Endodermal cell (in vitro differentiated cells): ENCODE measurements around the gene KLF5. TPM values are rescaled to one million over a fixed set of nuclear protein-coding genes. Genes with fewer than 3 reads are reported as not detected.
A peak's percentile ranks its signal among the peaks of the same experiment; 100 is the strongest.

ENCODE experiments used
- DNase-seq: peaks from one replicate; pipeline ENCODE4 v3.0.0-alpha.2; 2017
- H3K27ac ChIP-seq: 2 replicates; pipeline ENCODE4 v1.5.1; 2013; ENCODE audit warnings: mild to moderate bottlenecking, low read depth, low read length, moderate library complexity
- H3K27me3 ChIP-seq: 2 replicates; pipeline ENCODE4 v1.6.1; 2013; ENCODE audit warnings: mild to moderate bottlenecking, low read length, moderate library complexity; ENCODE audit not compliant: insufficient read depth, control insufficient read depth, poor library complexity, severe bottlenecking
- H3K36me3 ChIP-seq: 2 replicates; pipeline ENCODE4 v1.7.0; 2013; ENCODE audit warnings: mild to moderate bottlenecking, low read length, moderate library complexity; ENCODE audit not compliant: control insufficient read depth, insufficient read depth
- H3K4me1 ChIP-seq: one replicate; pipeline ENCODE4 v1.7.0; 2013; ENCODE audit warnings: low read length; ENCODE audit not compliant: control insufficient read depth, insufficient read depth
- H3K4me3 ChIP-seq: 2 replicates; pipeline ENCODE4 v1.5.1; 2013; ENCODE audit warnings: mild to moderate bottlenecking, low read length, moderate library complexity
- H3K9ac ChIP-seq: 2 replicates; pipeline ENCODE4 v1.6.1; 2013; ENCODE audit warnings: mild to moderate bottlenecking, low read length, moderate library complexity; ENCODE audit not compliant: poor library complexity, severe bottlenecking; ENCODE audit errors: extremely low read depth
- H3K9me3 ChIP-seq: 2 replicates; pipeline ENCODE4 v1.6.1; 2013; ENCODE audit warnings: mild to moderate bottlenecking, low read length, moderate library complexity; ENCODE audit not compliant: control insufficient read depth
- H3K27ac Mint-ChIP-seq: 2 replicates; pipeline ENCODE4 v1.8.0; 2020; ENCODE audit warnings: mixed read lengths
- H3K27me3 Mint-ChIP-seq: 2 replicates; pipeline ENCODE4 v1.8.0; 2021; ENCODE audit warnings: mild to moderate bottlenecking, mixed read lengths; ENCODE audit not compliant: insufficient read depth
- H3K36me3 Mint-ChIP-seq: 2 replicates; pipeline ENCODE4 v1.8.0; 2020; ENCODE audit warnings: low read depth, mixed read lengths
- H3K4me1 Mint-ChIP-seq: 2 replicates; pipeline ENCODE4 v1.8.0; 2020; ENCODE audit warnings: mixed read lengths
- H3K4me3 Mint-ChIP-seq: 2 replicates; pipeline ENCODE4 v1.8.0; 2020; ENCODE audit warnings: mild to moderate bottlenecking, moderate library complexity, mixed read lengths
- H3K9me3 Mint-ChIP-seq: 2 replicates; pipeline ENCODE4 v1.8.0; 2020; ENCODE audit warnings: mild to moderate bottlenecking, mixed read lengths
- CTCF ChIP-seq: fragments of 200-600 bp; sonication (generic); conservative IDR thresholded peaks from 2 replicates; pipeline ENCODE4 v1.5.0; 2021; ENCODE audit warnings: antibody characterized with exemption, mild to moderate bottlenecking
- WGBS, 2 experiments: methylation state at CpG; one replicate each; pipeline versions ENCODE4 v1.1.5 to v1.1.7; 2013; ENCODE audit warnings: missing lambda C conversion rate in 2 of 2, mixed read lengths in 1 of 2; ENCODE audit not compliant: insufficient coverage in 1 of 2, insufficient read length in 1 of 2; 5-methylcytosine and 5-hydroxymethylcytosine counted together
- total RNA-seq, 2 donors: library from RNA; stranded (reverse); fragmentation: NEBNext Ultra II Directional in 1 of 2; extraction: Animal tissue kit (Norgen Biotek cat#: 25700) in 1 of 2; gene quantifications; 2 replicates in 1 of 2; 3 replicates in 1 of 2; pipeline ENCODE4 v1.2.1, GENCODE V29; 2021

The KLF5 gene
- total RNA-seq, 2 donors from 2014 or later, result 39.6 to 41.1 TPM

- Mint-ChIP-seq H3K4me3 (no peak overlapping the region), H3K9me3 (no peaks in the 10 kb centered on the region), H3K36me3 (peaks cover under 1% of the 10 kb centered on the region), H3K27me3 (no peaks in the 10 kb centered on the region), H3K27ac (no peak overlapping the region), H3K4me1 (peaks cover 6% of the 10 kb centered on the region)
- no peak overlapping the region for H3K27ac ChIP-seq
- H3K9me3 ChIP-seq, result no peaks in the 10 kb centered on the region
- DNase-seq, result no peak
- H3K36me3 ChIP-seq, result no peaks in the 10 kb centered on the region
- no peak overlapping the region for H3K9ac ChIP-seq
- TF ChIP-seq CTCF, result no peak
- 89 to 90% methylated on average over 2 to 3 of the region's 3 CpGs for WGBS, 2 experiments
- no peak overlapping the region for H3K4me3 ChIP-seq
- no peaks in the 10 kb centered on the region for H3K27me3 ChIP-seq
- H3K4me1 ChIP-seq, result no peaks in the 10 kb centered on the region
These were observed 48.7 kb downstream of the KLF5 start for GRCh38 chr13:73107481-73107880.

- Histone ChIP-seq H3K36me3 (no peaks in the 10 kb centered on the region), H3K27ac (no peak overlapping the region), H3K9me3 (no peaks in the 10 kb centered on the region), H3K4me1 (no peaks in the 10 kb centered on the region), H3K27me3 (no peaks in the 10 kb centered on the region), H3K4me3 (no peak overlapping the region), H3K9ac (no peak overlapping the region)
- Mint-ChIP-seq H3K36me3 (no peaks in the 10 kb centered on the region), H3K27me3 (no peaks in the 10 kb centered on the region), H3K4me1 (peaks cover 6% of the 10 kb centered on the region), H3K27ac (no peak overlapping the region), H3K9me3 (no peaks in the 10 kb centered on the region), H3K4me3 (no peak overlapping the region)
- WGBS, 2 experiments, result 92 to 93% methylated on average over 6 to 8 of the region's 8 CpGs
- no peak for TF ChIP-seq CTCF
- DNase-seq, result no peak
These were observed 49.2 kb downstream of the KLF5 start for GRCh38 chr13:73107970-73108369.

- Histone ChIP-seq H3K4me1 (no peaks in the 10 kb centered on the region), H3K9me3 (no peaks in the 10 kb centered on the region), H3K27ac (no peak overlapping the region), H3K4me3 (no peak overlapping the region), H3K27me3 (no peaks in the 10 kb centered on the region), H3K36me3 (no peaks in the 10 kb centered on the region), H3K9ac (no peak overlapping the region)
- no peak for TF ChIP-seq CTCF
- H3K27ac Mint-ChIP-seq, result no peak overlapping the region
- 87 to 88% methylated on average over 7 to 11 of the region's 11 CpGs for WGBS, 2 experiments
- no peaks in the 10 kb centered on the region for H3K27me3 Mint-ChIP-seq
- H3K36me3 Mint-ChIP-seq, result no peaks in the 10 kb centered on the region
- H3K4me3 Mint-ChIP-seq, result no peak overlapping the region
- H3K4me1 Mint-ChIP-seq, result no peaks in the 10 kb centered on the region
- no peaks in the 10 kb centered on the region for H3K9me3 Mint-ChIP-seq
- peak; percentile 51 for DNase-seq
These were observed 50.6 kb downstream of the KLF5 start for GRCh38 chr13:73109288-73109899.
